ENCODE results near the gene PCDHGB4.

Gene PCDHGB4

DNA sequence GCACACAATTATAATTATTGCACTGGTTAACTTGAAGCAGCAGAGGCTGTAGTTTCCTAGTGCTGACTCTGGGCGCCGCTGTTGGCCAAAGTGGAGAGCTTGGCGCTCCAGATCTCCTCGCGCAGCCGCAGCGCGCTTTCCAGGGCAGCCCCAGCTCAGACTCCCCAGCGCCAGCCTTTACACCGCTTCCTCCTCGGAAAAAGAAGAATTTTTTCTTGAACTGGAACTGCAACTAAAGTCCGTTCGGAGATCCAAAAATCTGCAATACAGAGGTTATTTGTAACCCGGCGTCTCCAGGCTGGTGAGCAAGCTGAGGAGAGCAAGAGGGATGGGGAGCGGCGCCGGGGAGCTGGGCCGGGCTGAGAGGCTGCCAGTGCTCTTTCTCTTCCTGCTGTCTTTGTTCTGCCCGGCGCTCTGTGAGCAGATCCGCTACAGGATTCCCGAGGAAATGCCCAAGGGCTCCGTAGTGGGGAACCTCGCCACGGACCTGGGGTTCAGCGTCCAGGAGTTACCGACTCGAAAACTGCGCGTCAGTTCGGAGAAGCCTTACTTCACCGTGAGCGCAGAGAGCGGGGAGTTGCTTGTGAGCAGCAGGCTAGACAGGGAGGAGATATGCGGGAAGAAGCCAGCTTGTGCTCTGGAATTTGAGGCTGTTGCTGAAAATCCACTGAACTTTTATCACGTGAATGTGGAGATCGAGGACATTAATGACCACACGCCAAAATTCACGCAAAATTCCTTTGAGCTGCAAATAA lies at the start of gene PCDHGB4:
TSS of gene PCDHGB4 (plus strand) at position 142 of the 755 bp plus-strand sequence. CDS start at position 329, 187 bp downstream.
- TF ChIP-seq, protein P1, sequence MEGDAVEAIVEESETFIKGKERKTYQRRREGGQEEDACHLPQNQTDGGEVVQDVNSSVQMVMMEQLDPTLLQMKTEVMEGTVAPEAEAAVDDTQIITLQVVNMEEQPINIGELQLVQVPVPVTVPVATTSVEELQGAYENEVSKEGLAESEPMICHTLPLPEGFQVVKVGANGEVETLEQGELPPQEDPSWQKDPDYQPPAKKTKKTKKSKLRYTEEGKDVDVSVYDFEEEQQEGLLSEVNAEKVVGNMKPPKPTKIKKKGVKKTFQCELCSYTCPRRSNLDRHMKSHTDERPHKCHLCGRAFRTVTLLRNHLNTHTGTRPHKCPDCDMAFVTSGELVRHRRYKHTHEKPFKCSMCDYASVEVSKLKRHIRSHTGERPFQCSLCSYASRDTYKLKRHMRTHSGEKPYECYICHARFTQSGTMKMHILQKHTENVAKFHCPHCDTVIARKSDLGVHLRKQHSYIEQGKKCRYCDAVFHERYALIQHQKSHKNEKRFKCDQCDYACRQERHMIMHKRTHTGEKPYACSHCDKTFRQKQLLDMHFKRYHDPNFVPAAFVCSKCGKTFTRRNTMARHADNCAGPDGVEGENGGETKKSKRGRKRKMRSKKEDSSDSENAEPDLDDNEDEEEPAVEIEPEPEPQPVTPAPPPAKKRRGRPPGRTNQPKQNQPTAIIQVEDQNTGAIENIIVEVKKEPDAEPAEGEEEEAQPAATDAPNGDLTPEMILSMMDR (IDR thresholded peaks at IDR 0.05) = peak; percentile 46

DNA sequence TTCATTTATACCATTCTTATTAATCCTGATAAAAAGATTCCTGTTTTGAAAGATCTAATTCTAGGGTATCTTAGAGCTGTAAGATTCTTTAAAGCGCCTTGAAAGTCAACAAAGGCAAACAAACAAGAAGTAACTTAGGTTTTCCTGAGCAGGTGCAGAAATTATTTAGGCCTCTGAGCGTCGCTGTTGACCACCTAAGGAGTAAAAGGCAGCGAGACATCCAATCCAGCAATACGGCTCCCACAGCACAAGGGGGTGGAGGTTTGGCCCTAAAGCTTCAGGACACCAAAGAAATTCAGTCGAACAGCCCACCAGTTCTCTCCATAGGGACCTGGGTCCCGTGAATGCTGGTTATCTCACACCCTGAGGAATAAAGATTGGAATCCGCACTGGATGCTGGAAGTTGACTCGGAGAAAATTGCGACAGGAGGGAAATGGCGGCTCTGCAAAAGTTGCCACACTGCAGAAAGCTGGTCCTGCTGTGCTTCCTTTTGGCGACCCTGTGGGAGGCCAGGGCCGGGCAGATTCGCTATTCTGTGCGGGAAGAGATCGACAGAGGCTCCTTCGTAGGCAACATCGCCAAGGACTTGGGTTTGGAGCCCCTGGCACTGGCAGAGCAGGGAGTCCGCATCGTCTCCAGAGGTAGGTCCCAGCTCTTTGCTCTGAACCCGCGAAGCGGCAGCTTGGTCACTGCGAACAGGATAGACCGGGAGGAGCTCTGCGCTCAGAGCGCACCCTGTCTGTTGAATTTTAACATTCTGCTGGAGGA lies 48.8 kb upstream of the PCDHGB4 start, which contains the start of gene PCDHGA2:
TSS of gene PCDHGA2 (plus strand) at position 223 of the 769 bp plus-strand sequence.
- TF ChIP-seq, protein P1 (IDR thresholded peaks at IDR 0.05) = peak; percentile 48

DNA sequence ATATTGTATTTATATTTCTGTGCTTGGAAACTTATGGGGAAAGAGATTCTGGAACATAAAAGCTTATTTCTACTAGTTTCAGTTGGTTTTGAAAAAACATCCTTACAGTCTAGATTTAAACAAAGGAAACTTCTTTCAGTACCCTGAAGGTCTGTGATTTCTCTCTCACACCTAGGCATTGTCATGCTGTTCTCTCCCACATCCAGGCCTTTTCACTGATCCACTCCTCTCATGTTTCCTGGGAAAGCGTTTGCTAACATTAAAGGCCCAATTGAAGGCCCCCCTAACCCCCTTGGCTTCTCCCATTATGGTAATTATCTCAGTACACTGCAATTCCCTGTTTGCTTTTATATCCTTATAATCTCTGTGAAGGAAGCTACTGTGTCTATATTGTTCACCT lies 44.7 kb upstream of the PCDHGB4 start:
- TF ChIP-seq, protein P1 (IDR thresholded peaks at IDR 0.05) = no peak

DNA sequence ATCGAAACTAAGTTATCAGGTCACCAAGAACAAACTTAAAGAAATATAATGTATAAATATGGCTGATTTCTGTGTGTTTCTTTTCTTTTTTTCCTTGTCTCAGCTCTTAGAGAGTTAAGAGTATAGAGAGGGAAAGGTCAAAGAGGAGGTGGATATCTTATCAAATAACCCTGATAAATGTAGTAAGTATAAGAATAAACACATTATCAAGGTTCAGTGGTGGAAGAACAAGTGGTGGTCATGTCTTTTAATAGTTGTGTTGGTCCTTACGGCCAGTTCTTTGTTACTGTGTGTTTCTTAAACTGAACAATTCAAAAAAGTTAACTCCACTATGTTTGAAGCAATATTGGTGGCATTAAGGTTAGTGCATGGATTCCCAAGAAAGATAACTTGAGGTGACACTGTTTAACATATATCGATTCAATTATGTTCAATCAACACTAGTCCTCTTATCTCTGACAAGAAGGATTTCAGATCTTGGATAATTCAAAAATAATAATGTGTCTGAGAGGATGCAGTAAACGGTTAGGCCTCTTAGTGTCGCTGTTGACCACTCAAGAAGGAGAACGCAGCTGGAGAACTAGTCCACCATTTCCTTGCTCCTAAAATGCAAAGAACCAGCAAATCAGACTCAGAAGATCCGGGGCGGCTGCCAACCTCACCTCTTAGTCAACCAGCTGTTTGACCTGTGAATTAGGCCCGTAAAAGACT lies 44.1 kb upstream of the PCDHGB4 start, which contains the start of gene PCDHGA3:
TSS of gene PCDHGA3 (plus strand) at position 588 of the 711 bp plus-strand sequence. CDS start 205 bp downstream, outside the sequence.
- TF ChIP-seq, protein P1 (IDR thresholded peaks at IDR 0.05) = peak; percentile 56

DNA sequence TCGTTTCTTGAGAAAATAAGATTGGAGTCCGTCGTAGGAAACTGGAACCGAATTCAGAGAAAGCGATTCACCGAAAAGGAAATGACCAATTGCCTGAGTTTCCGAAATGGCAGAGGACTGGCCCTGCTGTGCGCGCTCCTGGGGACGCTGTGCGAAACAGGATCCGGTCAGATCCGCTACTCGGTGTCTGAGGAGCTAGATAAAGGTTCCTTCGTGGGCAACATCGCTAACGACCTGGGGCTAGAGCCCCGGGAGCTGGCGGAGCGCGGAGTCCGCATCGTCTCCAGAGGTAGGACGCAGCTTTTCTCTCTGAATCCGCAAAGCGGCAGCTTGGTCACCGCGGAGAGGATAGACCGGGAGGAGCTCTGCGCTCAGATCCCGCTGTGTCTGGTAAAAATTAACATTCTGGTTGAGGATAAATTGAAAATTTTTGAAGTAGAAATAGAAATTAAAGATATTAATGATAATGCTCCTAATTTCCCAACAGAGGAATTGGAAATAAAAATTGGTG lies 43.5 kb upstream of the PCDHGB4 start:
- TF ChIP-seq, protein P1 (IDR thresholded peaks at IDR 0.05) = no peak; the same call in 1 of the 2 replicates

DNA sequence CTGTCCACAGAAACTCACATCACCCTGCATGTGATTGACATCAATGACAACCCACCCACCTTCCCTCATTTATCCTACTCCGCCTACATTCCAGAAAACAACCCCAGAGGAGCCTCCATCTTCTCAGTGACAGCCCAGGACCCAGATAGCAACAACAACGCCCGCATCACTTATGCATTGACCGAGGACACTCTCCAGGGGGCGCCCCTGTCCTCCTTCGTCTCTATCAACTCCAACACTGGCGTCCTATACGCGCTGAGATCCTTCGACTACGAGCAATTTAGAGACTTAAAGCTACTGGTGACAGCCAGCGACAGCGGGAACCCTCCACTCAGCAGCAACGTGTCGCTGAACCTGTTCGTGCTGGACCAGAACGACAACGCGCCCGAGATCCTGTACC lies 42.2 kb upstream of the PCDHGB4 start:
- TF ChIP-seq, protein P1 (IDR thresholded peaks at IDR 0.05) = no peak
